Endodermal cell (in vitro differentiated cells): ENCODE results near the gene COL1A1. TPM values are rescaled to one million over a fixed set of nuclear protein-coding genes. Genes with fewer than 3 reads are reported as not detected.

Experiments
- DNase-seq: peaks from one replicate; pipeline ENCODE4 v3.0.0-alpha.2; 2017
- H3K27ac ChIP-seq: 2 replicates; pipeline ENCODE4 v1.5.1; 2013; ENCODE audit warnings: mild to moderate bottlenecking, low read depth, low read length, moderate library complexity
- H3K27me3 ChIP-seq: 2 replicates; pipeline ENCODE4 v1.6.1; 2013; ENCODE audit warnings: mild to moderate bottlenecking, low read length, moderate library complexity; ENCODE audit not compliant: insufficient read depth, control insufficient read depth, poor library complexity, severe bottlenecking
- H3K36me3 ChIP-seq: 2 replicates; pipeline ENCODE4 v1.7.0; 2013; ENCODE audit warnings: mild to moderate bottlenecking, low read length, moderate library complexity; ENCODE audit not compliant: control insufficient read depth, insufficient read depth
- H3K4me1 ChIP-seq: one replicate; pipeline ENCODE4 v1.7.0; 2013; ENCODE audit warnings: low read length; ENCODE audit not compliant: control insufficient read depth, insufficient read depth
- H3K4me3 ChIP-seq: 2 replicates; pipeline ENCODE4 v1.5.1; 2013; ENCODE audit warnings: mild to moderate bottlenecking, low read length, moderate library complexity
- H3K9ac ChIP-seq: 2 replicates; pipeline ENCODE4 v1.6.1; 2013; ENCODE audit warnings: mild to moderate bottlenecking, low read length, moderate library complexity; ENCODE audit not compliant: poor library complexity, severe bottlenecking; ENCODE audit errors: extremely low read depth
- H3K9me3 ChIP-seq: 2 replicates; pipeline ENCODE4 v1.6.1; 2013; ENCODE audit warnings: mild to moderate bottlenecking, low read length, moderate library complexity; ENCODE audit not compliant: control insufficient read depth
- H3K27ac Mint-ChIP-seq: 2 replicates; pipeline ENCODE4 v1.8.0; 2020; ENCODE audit warnings: mixed read lengths
- H3K27me3 Mint-ChIP-seq: 2 replicates; pipeline ENCODE4 v1.8.0; 2021; ENCODE audit warnings: mild to moderate bottlenecking, mixed read lengths; ENCODE audit not compliant: insufficient read depth
- H3K36me3 Mint-ChIP-seq: 2 replicates; pipeline ENCODE4 v1.8.0; 2020; ENCODE audit warnings: low read depth, mixed read lengths
- H3K4me1 Mint-ChIP-seq: 2 replicates; pipeline ENCODE4 v1.8.0; 2020; ENCODE audit warnings: mixed read lengths
- H3K4me3 Mint-ChIP-seq: 2 replicates; pipeline ENCODE4 v1.8.0; 2020; ENCODE audit warnings: mild to moderate bottlenecking, moderate library complexity, mixed read lengths
- H3K9me3 Mint-ChIP-seq: 2 replicates; pipeline ENCODE4 v1.8.0; 2020; ENCODE audit warnings: mild to moderate bottlenecking, mixed read lengths
- CTCF ChIP-seq: fragments of 200-600 bp; sonication (generic); conservative IDR thresholded peaks from 2 replicates; pipeline ENCODE4 v1.5.0; 2021; ENCODE audit warnings: antibody characterized with exemption, mild to moderate bottlenecking
- WGBS, 2 experiments: methylation state at CpG; one replicate each; pipeline versions ENCODE4 v1.1.5 to v1.1.7; 2013; ENCODE audit warnings: missing lambda C conversion rate in 2 of 2, mixed read lengths in 1 of 2; ENCODE audit not compliant: insufficient coverage in 1 of 2, insufficient read length in 1 of 2; 5-methylcytosine and 5-hydroxymethylcytosine counted together
- total RNA-seq, 2 donors: library from RNA; stranded (reverse); fragmentation: NEBNext Ultra II Directional in 1 of 2; extraction: Animal tissue kit (Norgen Biotek cat#: 25700) in 1 of 2; gene quantifications; 2 replicates in 1 of 2; 3 replicates in 1 of 2; pipeline ENCODE4 v1.2.1, GENCODE V29; 2021

COL1A1 gene
- total RNA-seq, 2 donors from 2014 or later: 62.2 to 85.6 TPM

GRCh38 chr17:50192618-50193291 is 8.7 kb downstream of the COL1A1 start:
- TF ChIP-seq CTCF: no peak
- Histone ChIP-seq H3K4me1 (no peaks in the 10 kb centered on the region), H3K27me3 (no peaks in the 10 kb centered on the region), H3K9ac (no peak overlapping the region), H3K36me3 (peaks cover 15% of the 10 kb centered on the region), H3K4me3 (no peak overlapping the region), H3K9me3 (no peaks in the 10 kb centered on the region), H3K27ac (no peak overlapping the region)
- no peaks in the 10 kb centered on the region for H3K27me3 Mint-ChIP-seq
- H3K4me1 Mint-ChIP-seq: no peaks in the 10 kb centered on the region
- H3K9me3 Mint-ChIP-seq: no peaks in the 10 kb centered on the region
- no peak for DNase-seq
- no peak overlapping the region for H3K27ac Mint-ChIP-seq
- peaks cover 36% of the 10 kb centered on the region for H3K36me3 Mint-ChIP-seq
- 89 to 92% methylated on average over 11 to 16 of the region's 16 CpGs for WGBS, 2 experiments
- no peak overlapping the region for H3K4me3 Mint-ChIP-seq

DNA sequence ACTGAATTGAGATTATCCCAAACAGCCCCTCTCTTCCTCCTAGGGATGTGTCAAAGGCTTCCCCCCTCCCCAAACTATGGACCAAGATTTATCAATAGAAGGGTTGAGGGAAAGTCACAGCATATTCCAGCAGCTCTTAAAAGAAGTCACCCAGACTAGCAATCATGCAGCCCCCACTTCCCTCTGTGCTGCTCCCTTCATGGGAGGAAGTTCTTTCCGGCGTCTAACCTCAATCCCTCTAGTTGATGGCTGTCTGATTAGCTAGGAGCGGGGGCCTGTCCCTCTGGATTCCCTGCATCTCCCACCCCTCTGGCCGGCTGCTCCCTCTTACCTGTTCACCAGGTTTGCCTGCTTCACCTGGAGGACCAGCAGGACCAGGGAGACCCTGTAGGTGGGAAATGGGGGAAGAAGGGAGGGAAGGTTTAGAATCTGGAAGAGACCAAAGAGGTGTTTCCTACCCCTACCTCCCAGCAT is 9.2 kb downstream of the COL1A1 start:
- H3K27me3 Mint-ChIP-seq: no peaks in the 10 kb centered on the region
- peaks cover 36% of the 10 kb centered on the region for H3K36me3 Mint-ChIP-seq
- 85 to 88% methylated on average over 2 to 4 of the region's 4 CpGs for WGBS, 2 experiments
- no peaks in the 10 kb centered on the region for H3K4me1 Mint-ChIP-seq
- Histone ChIP-seq H3K27me3 (no peaks in the 10 kb centered on the region), H3K4me3 (no peak overlapping the region), H3K36me3 (peaks cover 15% of the 10 kb centered on the region), H3K4me1 (no peaks in the 10 kb centered on the region), H3K27ac (no peak overlapping the region), H3K9me3 (no peaks in the 10 kb centered on the region), H3K9ac (no peak overlapping the region)
- no peak for TF ChIP-seq CTCF
- H3K9me3 Mint-ChIP-seq: no peaks in the 10 kb centered on the region
- H3K4me3 Mint-ChIP-seq: no peak overlapping the region
- no peak for DNase-seq
- no peak overlapping the region for H3K27ac Mint-ChIP-seq

GRCh38 chr17:50191359-50192143 is 9.9 kb downstream of the COL1A1 start:
- H3K36me3 ChIP-seq: peaks cover 15% of the 10 kb centered on the region
- 83 to 88% methylated on average over 10 to 21 of the region's 21 CpGs for WGBS, 2 experiments
- no peak overlapping the region for H3K4me3 Mint-ChIP-seq

More at GRCh38 chr17:50191359-50192143, 9.9 kb downstream of the COL1A1 start:
- H3K27ac ChIP-seq: no peak overlapping the region
- H3K4me3 ChIP-seq: no peak overlapping the region
- no peaks in the 10 kb centered on the region for H3K27me3 ChIP-seq
- H3K9me3 ChIP-seq: no peaks in the 10 kb centered on the region
- H3K36me3 Mint-ChIP-seq: peaks cover 37% of the 10 kb centered on the region
- no peaks in the 10 kb centered on the region for H3K9me3 Mint-ChIP-seq
- DNase-seq: no peak
- H3K9ac ChIP-seq: no peak overlapping the region
- H3K27ac Mint-ChIP-seq: no peak overlapping the region
- no peaks in the 10 kb centered on the region for H3K4me1 Mint-ChIP-seq
- H3K4me1 ChIP-seq: no peaks in the 10 kb centered on the region
- TF ChIP-seq CTCF: no peak
- no peaks in the 10 kb centered on the region for H3K27me3 Mint-ChIP-seq
